Left lung (tissue), 10 donors: ENCODE results near the gene KRT40. TPM values are rescaled to one million over a fixed set of nuclear protein-coding genes. Genes with fewer than 3 reads are reported as not detected.

Experiments used
- ATAC-seq: fragments of 200-7000 bp; cut with Tn5 transposase; one replicate; pipeline ENCODE4 v1.9.1; 2020; ENCODE audit warnings: moderate library complexity
- DNase-seq, 4 donors: peaks; one replicate each; pipeline ENCODE4 v3.0.0-alpha.2; 2013 to 2020
- H3K27ac ChIP-seq, 2 donors: fragments of 200-600 bp; sonication (generic) in 1 of 2; one replicate each; pipeline versions ENCODE4 v1.5.0 to v1.8.0; 2020 to 2021
- H3K27me3 ChIP-seq, 2 donors: fragments of 200-600 bp; sonication (generic) in 1 of 2; one replicate each; pipeline versions ENCODE4 v1.5.0 to v1.8.0; 2020 to 2021
- H3K36me3 ChIP-seq, 2 donors: fragments of 200-600 bp; sonication (generic) in 1 of 2; one replicate each; pipeline versions ENCODE4 v1.5.0 to v1.8.0; 2020 to 2021
- H3K4me1 ChIP-seq, 2 donors: fragments of 200-600 bp; one replicate each; pipeline ENCODE4 v1.8.0; 2021
- H3K4me3 ChIP-seq, 2 donors: fragments of 200-600 bp; sonication (generic) in 1 of 2; one replicate each; pipeline versions ENCODE4 v1.5.0 to v1.8.0; 2020 to 2021; ENCODE audit warnings: mild to moderate bottlenecking in 1 of 2
- H3K9me3 ChIP-seq, 2 donors: fragments of 200-600 bp; sonication (generic) in 1 of 2; one replicate each; pipeline versions ENCODE4 v1.5.0 to v1.8.0; 2020 to 2021
- intact Hi-C, 2 donors: fragments of 100-400 bp; cut with DNase I; formaldehyde crosslinking; loops; one replicate each; pipeline versions ENCODE4 v1.11.2 to v1.14.2; 2022
- polyA plus RNA-seq, 6 donors: library from polyadenylated mRNA; unstranded; fragments of 120-200 nt; gene quantifications; one replicate each; pipeline ENCODE4 v1.2.1, GENCODE V29; 2013; ENCODE audit not compliant: insufficient read length in 6 of 6
- total RNA-seq, 2 donors: library from RNA; stranded (reverse); fragmentation: NEBNext Ultra II Directional; extraction: Animal tissue kit (Norgen Biotek cat#: 25700); gene quantifications; one replicate each; pipeline ENCODE4 v1.2.1, GENCODE V29; 2021
- TF ChIP-seq, protein P1 (sequence below), 2 donors: fragments of 200-600 bp; sonication (generic) in 1 of 2; IDR thresholded peaks; one replicate each; pipeline versions ENCODE4 v1.5.0 to v1.8.0; 2021; ENCODE audit warnings: antibody characterized with exemption in 2 of 2
- donor health status: DM: no; HTN: yes; CAD: no.
- donor health status: DM: no; HTN: no; CAD: no.

Gene KRT40
- total and polyA plus RNA-seq, 8 donors = not detected

DNA sequence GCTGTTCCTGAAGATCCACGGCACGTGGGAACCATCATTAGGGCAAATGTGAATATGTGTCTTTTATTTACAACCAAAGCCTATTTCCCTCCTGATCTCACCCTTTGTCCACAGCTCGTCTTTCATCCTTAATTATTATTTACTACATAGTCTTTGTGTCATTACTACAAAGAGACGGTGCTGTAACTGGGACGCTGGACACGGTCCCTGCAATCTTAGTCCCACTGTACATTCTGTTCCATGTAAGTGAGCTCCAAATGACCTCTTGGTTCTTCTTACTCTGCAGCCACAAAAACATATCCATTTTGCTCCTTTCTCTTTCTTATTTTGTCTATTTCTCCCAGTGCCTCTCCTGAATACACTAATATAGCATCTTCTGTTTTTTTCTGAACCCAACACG is 34.0 kb downstream of the KRT40 start:
- Histone ChIP-seq H3K4me3 (no peak overlapping the region), H3K36me3 (no peaks in the 10 kb centered on the region), H3K9me3 (no peaks in the 10 kb centered on the region), H3K4me1 (no peaks in the 10 kb centered on the region), H3K27me3 (peaks cover 0 to 60% of the 10 kb centered on the region in 2 donors), H3K27ac (no peak overlapping the region)
- DNase-seq (no peak), ATAC-seq (no peak)
- intact Hi-C loops = no loop called here
- TF ChIP-seq, protein P1, sequence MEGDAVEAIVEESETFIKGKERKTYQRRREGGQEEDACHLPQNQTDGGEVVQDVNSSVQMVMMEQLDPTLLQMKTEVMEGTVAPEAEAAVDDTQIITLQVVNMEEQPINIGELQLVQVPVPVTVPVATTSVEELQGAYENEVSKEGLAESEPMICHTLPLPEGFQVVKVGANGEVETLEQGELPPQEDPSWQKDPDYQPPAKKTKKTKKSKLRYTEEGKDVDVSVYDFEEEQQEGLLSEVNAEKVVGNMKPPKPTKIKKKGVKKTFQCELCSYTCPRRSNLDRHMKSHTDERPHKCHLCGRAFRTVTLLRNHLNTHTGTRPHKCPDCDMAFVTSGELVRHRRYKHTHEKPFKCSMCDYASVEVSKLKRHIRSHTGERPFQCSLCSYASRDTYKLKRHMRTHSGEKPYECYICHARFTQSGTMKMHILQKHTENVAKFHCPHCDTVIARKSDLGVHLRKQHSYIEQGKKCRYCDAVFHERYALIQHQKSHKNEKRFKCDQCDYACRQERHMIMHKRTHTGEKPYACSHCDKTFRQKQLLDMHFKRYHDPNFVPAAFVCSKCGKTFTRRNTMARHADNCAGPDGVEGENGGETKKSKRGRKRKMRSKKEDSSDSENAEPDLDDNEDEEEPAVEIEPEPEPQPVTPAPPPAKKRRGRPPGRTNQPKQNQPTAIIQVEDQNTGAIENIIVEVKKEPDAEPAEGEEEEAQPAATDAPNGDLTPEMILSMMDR (IDR thresholded peaks at IDR 0.05) = no peak

DNA sequence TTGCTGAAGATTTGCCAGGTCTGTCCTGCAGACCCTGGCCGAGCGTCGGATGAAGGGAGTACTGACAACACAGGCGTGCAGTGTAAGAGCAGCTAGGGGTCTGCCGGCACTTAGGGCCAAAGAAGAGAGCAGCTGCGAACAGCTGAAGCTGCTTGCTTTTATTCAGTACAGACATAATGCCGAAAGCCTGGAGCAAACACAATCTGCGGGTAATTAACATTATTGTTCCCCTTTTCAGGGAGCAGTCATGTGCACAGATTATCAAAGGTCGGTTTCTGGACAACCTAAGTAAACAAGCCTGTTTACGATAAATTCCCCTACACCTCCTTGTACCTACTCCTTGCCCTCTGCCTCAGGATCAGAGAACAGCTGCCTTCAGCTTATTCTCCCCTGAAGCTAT is 34.7 kb downstream of the KRT40 start:
- Histone ChIP-seq H3K27ac (no peak overlapping the region), H3K36me3 (no peaks in the 10 kb centered on the region), H3K4me3 (no peak overlapping the region), H3K9me3 (no peaks in the 10 kb centered on the region), H3K27me3 (peaks cover 0 to 62% of the 10 kb centered on the region in 2 donors), H3K4me1 (no peaks in the 10 kb centered on the region)
- intact Hi-C loops = no loop called here
- TF ChIP-seq, protein P1 (IDR thresholded peaks at IDR 0.05) = no peak
- DNase-seq = peak in 1 of 4 donors; percentile 44
- ATAC-seq = no peak

DNA sequence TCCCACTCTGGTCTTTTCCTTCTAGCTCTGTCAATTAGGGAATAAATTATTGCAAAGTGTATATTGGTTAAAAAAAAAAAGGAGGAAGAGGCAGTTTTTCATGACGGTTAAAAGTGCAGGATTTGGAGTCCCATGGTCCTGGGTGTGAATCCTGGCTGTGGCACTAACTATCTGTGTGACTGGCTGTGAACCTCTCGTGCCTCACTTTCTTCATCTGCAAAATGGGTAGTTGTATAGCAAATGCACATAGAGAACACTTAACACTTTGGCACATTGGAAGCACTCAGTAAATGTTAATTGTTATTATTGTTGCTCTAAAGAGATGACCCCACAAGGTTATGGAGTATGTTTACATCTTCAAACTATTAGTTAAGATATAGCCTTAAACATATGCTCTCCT is 36.2 kb downstream of the KRT40 start:
- TF ChIP-seq, protein P1 (IDR thresholded peaks at IDR 0.05) = no peak
- intact Hi-C loops = no loop called here
- Histone ChIP-seq H3K4me1 (no peaks in the 10 kb centered on the region), H3K27ac (no peak overlapping the region), H3K27me3 (peaks cover 0 to 59% of the 10 kb centered on the region in 2 donors), H3K4me3 (no peak overlapping the region), H3K36me3 (no peaks in the 10 kb centered on the region), H3K9me3 (no peaks in the 10 kb centered on the region)
- no peak for DNase-seq
- ATAC-seq = no peak

DNA sequence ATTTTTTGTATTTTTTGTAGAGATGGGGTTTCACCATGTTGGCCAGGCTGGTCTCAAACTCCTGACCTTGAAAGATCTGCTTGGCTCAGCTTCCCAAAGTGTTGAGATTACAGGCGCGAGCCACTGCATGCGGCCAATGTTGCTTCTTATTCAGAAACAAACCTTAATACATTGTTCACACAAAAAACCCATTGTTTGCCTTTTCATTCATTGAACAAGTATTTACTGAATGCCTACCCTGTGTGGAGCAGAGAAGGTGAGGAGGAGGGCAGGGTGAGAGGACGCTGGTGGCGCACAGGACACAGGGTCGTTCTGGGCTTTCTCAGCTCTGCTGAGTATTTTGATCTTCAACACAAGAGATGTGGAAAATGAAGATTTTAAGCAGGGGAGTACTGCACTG is 38.7 kb downstream of the KRT40 start:
- TF ChIP-seq, protein P1 (IDR thresholded peaks at IDR 0.05) = no peak
- no peak overlapping the region for H3K4me3 ChIP-seq
- no peak for DNase-seq
- no peak overlapping the region for H3K27ac ChIP-seq
- no peaks in the 10 kb centered on the region for H3K4me1 ChIP-seq
- no peaks in the 10 kb centered on the region for H3K36me3 ChIP-seq
- no peaks in the 10 kb centered on the region for H3K9me3 ChIP-seq
- peaks cover 0 to 52% of the 10 kb centered on the region in 2 donors for H3K27me3 ChIP-seq
- ATAC-seq = no peak
- intact Hi-C loops = no loop called here

DNA sequence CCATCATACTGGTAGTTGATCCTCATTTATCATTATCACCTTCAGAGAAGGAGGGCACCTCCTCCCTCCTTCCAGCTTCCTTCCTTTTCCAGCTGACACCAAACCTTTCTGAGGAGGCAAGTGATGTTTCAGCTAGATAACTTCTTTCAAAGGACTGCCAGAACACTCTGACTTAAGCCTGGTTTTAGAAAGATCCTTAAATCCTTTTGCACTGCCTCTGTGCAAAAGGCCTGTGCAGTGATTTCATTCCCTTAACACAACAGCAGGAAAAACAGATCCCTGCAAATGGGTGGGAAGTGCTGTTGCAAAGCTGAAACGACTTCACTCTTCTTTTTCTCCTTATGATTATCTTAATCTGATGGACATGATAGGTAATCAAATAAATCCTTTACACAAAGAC is 39.6 kb downstream of the KRT40 start:
- Histone ChIP-seq H3K27me3 (peaks cover 0 to 43% of the 10 kb centered on the region in 2 donors), H3K27ac (no peak overlapping the region), H3K9me3 (no peaks in the 10 kb centered on the region), H3K36me3 (no peaks in the 10 kb centered on the region), H3K4me1 (no peaks in the 10 kb centered on the region), H3K4me3 (no peak overlapping the region)
- TF ChIP-seq, protein P1 (IDR thresholded peaks at IDR 0.05) = no peak
- no peak for DNase-seq
- intact Hi-C loops = no loop called here
- no peak for ATAC-seq
